HUES48 (cell line): ENCODE results near the gene CCDC146.
"Not testable (repeated sequence)": the region's sequence is repeated elsewhere in the genome, so short reads cannot be mapped to it uniquely, and the experiment has no call there.

ENCODE experiments used
- H3K27ac ChIP-seq: one replicate; pipeline ENCODE4 v1.7.0; 2013; ENCODE audit warnings: low read depth, low read length, inconsistent platforms
- H3K27me3 ChIP-seq: 2 replicates; pipeline ENCODE4 v1.6.1; 2013; ENCODE audit warnings: mild to moderate bottlenecking, low read length; ENCODE audit not compliant: control insufficient read depth, insufficient read depth
- H3K36me3 ChIP-seq: 2 replicates; pipeline ENCODE4 v1.6.1; 2013; ENCODE audit warnings: low read length; ENCODE audit not compliant: control insufficient read depth, insufficient read depth
- H3K4me1 ChIP-seq: 2 replicates; pipeline ENCODE4 v1.6.1; 2013; ENCODE audit warnings: mild to moderate bottlenecking, low read length; ENCODE audit not compliant: control insufficient read depth, insufficient read depth
- H3K4me3 ChIP-seq: 2 replicates; pipeline ENCODE4 v1.5.1; 2013; ENCODE audit warnings: mild to moderate bottlenecking, low read depth, low read length
- H3K9ac ChIP-seq: 2 replicates; pipeline ENCODE4 v1.6.1; 2013; ENCODE audit warnings: mild to moderate bottlenecking, low read depth, low read length, moderate library complexity
- H3K9me3 ChIP-seq: 2 replicates; pipeline ENCODE4 v1.6.1; 2013; ENCODE audit warnings: low read length; ENCODE audit not compliant: control insufficient read depth, insufficient read depth

Gene CCDC146

DNA sequence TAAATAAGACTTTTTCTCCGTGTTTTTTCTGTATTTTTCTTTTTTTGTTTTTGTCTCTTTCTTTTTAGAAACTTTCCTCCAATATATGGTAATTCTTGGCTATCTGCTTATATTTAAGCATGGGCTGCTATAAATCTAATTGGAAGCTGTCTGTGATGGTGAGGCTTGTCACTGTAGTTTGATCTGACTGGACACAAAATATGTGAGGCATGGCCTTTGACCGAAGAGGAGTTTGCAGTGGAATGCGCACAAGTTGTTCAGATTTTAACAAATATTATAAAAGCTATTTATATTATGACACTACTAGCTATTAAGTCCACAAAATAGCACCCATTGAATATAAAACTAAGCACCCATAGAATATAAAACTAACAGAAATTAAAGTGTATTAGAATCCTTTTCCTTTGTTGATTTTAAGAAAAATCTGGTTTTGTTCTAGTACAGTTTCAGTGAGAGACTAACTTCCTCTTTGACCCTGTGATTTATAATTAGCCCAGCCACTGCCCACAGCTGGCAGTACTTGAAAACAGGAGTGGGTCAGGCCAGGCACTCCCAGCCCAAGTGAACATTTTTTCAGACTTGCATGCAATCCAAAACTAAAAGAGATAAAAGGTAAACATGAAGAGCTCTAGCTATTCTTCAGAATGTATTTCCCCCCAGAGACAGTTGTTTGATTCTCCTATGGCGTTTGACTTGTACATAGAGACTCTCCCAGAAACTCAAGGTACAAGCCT, 147.1 kb downstream of the CCDC146 start:
- Histone ChIP-seq H3K27me3 (no peaks in the 10 kb centered on the region), H3K27ac (no peak overlapping the region), H3K9ac (no peak overlapping the region), H3K4me1 (no peaks in the 10 kb centered on the region), H3K9me3 (no peaks in the 10 kb centered on the region), H3K36me3 (no peaks in the 10 kb centered on the region), H3K4me3 (no peak overlapping the region)

DNA sequence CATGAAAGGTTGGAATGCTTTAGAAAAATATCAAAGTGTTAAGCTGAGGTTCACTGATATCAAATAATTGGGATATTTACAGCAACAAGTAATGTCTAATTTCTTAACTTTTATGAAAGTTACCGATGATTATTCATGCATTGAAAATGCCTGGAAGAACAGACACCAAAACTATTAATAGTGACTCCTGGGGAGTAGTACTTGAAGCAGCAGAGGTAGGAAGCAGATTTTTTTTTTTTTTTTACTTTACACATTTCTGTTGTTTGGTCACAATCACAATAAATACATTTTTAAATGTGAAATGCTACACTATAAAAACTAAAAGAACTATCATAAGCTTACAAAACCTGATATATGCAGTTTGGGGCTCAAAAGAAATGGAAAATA, 147.7 kb downstream of the CCDC146 start:
- H3K27ac ChIP-seq = no peak overlapping the region
- H3K4me1 ChIP-seq = no peaks in the 10 kb centered on the region
- H3K9me3 ChIP-seq = no peaks in the 10 kb centered on the region
- no peaks in the 10 kb centered on the region for H3K27me3 ChIP-seq
- H3K4me3 ChIP-seq = no peak overlapping the region
- no peaks in the 10 kb centered on the region for H3K36me3 ChIP-seq
- no peak overlapping the region for H3K9ac ChIP-seq

DNA sequence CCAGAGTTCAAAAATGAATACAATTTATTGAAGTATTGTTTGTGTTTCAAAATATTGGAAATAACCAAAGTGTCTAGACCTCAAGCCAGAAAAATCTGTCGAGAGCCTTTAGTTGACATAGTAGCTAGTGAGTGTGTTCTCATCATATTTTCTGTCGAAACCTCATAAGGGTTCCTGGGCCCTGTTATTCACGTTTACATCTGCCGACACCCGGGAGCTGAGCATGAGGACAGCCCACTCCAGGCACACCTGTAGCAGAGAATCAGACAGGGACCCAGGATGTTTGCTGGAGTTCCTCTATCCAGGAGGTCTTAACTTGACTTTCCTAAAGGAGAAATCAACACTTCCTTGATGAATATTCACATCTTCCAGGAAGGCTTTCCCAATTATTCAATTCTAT, 149.4 kb downstream of the CCDC146 start:
- no peaks in the 10 kb centered on the region for H3K9me3 ChIP-seq
- no peak overlapping the region for H3K9ac ChIP-seq
- H3K27ac ChIP-seq = no peak overlapping the region
- no peaks in the 10 kb centered on the region for H3K4me1 ChIP-seq
- H3K27me3 ChIP-seq = no peaks in the 10 kb centered on the region
- H3K4me3 ChIP-seq = no peak overlapping the region
- H3K36me3 ChIP-seq = no peaks in the 10 kb centered on the region

DNA sequence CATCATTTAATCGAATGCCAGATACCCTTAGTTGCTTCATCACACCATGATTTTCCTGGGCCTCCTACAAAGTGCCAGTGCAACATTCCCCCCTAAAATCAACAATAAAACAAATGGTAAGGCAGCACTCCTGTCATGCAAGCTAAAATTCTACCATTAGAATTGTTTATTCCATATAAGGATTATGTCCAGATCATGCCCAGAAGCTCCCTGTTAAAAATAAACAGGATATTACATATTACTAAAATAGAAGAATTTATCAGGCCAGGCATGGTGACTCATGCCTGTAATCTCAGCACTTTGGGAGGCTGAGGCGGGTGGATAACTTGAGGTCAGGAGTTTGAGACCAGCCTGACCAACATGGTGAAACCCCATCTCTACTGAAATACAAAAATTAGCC, 153.2 kb downstream of the CCDC146 start:
- H3K4me3 ChIP-seq, H3K9ac ChIP-seq, H3K4me1 ChIP-seq, H3K27ac ChIP-seq, H3K9me3 ChIP-seq, H3K36me3 ChIP-seq, H3K27me3 ChIP-seq: not testable (repeated sequence)

DNA sequence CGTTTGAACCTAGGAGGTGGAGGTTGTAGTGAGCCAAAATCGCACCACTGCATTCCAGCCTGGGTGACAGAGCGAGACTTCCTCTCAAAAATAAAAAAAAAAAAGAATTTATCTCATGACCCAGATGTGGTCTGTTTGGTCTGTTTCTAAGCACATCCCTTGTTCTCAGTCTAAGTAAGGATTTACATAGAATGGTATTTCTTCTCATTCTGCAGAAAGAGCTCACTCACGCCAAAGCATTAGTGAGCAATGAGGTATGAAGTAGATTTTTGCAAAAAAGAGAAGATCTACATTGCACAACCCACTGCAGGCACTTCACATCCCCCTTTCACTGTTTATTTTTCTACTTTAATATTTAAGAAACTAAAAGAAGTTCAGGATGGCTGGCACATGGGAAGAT, 153.7 kb downstream of the CCDC146 start:
- Histone ChIP-seq H3K36me3 (no peaks in the 10 kb centered on the region), H3K27ac (no peak overlapping the region), H3K27me3 (no peaks in the 10 kb centered on the region), H3K4me3 (no peak overlapping the region), H3K9ac (no peak overlapping the region), H3K4me1 (no peaks in the 10 kb centered on the region), H3K9me3 (no peaks in the 10 kb centered on the region)

DNA sequence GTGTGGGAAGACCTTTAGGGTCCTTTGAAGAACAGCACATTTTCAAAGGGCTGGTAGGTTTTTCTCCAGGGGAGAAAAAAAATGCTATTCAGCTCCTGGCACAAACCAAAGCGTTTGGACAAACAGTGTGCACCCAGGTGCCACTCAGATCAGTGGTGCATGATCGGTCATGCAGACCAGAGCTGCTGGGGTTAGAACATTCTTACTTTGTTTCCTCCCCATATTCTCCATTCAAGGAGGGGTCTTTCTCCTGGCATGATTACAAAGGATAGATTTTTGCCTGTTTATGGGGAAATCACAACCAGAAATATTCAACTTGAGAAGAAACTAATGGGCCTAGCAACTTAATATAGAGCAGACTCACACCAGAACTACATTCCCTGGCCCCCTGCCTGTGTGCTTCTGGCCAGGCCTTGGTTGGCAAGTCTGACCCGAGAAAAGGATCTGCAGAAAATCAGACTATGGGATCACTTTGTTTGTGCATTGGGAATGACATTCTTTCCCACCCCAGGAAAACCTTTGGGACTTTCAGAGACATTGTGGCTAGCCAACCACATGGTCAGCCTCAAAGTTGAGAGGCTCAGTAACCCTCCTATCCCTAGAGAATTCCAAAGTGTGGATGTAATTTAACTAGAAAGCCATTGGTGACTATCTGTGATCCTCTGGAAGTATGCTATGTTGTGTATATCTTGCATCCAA, 159.5 kb downstream of the CCDC146 start:
- Histone ChIP-seq H3K27me3 (no peaks in the 10 kb centered on the region), H3K27ac (no peak overlapping the region), H3K4me1 (no peaks in the 10 kb centered on the region)

DNA sequence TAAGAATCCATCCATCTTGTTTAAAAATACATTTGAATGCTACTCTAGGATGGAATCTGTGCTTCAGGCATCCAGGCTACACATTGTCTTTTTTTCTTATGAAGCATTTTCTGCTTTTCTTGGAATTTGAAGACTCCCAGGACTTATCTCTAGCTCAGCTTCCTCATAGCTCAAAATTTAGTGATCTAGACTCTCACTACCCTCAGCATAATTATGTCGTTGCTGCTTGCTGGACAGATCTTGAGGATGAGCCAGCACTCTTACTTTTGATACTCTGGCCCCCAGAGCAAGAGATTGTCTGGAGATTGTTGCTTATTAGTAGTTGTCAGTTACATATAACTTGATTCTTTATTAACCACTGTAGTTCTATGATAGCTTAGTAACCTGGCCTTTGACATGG, 160.5 kb downstream of the CCDC146 start:
- no peaks in the 10 kb centered on the region for H3K9me3 ChIP-seq
- H3K4me1 ChIP-seq = no peaks in the 10 kb centered on the region
- no peaks in the 10 kb centered on the region for H3K27me3 ChIP-seq
- no peak overlapping the region for H3K27ac ChIP-seq
- no peak overlapping the region for H3K4me3 ChIP-seq
- H3K36me3 ChIP-seq = no peaks in the 10 kb centered on the region
- H3K9ac ChIP-seq = no peak overlapping the region

More for the DNA sequence above, 159.5 kb downstream of the CCDC146 start:
- no peak overlapping the region for H3K9ac ChIP-seq
- H3K36me3 ChIP-seq = no peaks in the 10 kb centered on the region
- H3K9me3 ChIP-seq = no peaks in the 10 kb centered on the region
- H3K4me3 ChIP-seq = no peak overlapping the region

DNA sequence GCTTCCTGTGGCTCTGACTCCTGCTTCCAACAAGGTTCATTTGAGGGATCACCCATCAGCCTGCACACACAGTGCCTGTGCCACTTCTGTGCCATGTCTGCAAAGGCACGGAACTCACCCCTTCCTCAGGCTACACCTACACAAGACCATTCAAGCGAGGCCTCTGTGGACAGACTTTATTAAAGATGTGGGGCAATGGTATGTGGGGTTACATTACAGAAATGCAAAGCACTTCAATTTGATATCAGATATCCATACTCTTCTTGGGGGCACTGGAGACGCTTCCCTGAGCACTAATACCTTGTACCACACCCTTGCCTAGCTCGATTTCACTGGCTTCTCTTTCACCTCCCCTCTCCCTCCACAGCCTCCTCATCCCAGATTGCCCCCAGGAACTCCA, 161.6 kb downstream of the CCDC146 start:
- no peak overlapping the region for H3K9ac ChIP-seq
- H3K4me3 ChIP-seq = no peak overlapping the region
- H3K27ac ChIP-seq = no peak overlapping the region
- H3K4me1 ChIP-seq = no peaks in the 10 kb centered on the region
- H3K36me3 ChIP-seq = no peaks in the 10 kb centered on the region
- no peaks in the 10 kb centered on the region for H3K27me3 ChIP-seq
- no peaks in the 10 kb centered on the region for H3K9me3 ChIP-seq

DNA sequence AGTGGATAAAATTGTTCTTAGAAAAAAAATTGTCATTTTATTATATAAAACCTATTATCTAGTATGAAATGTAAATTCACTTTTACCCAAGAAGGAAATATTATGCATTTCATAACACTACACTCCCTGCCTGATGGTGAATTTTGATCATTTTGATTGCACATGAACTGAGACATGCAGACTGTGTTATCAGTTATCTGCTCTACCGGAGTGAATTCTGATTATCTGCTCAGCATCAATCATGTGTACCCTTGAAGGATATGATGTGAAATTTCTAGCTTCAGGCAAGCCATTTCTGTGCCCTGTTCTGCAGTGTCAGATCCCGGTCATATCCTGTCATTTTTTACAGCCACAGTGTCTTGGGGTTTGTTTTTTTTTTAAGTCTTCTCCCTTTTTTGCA, 162.2 kb downstream of the CCDC146 start:
- Histone ChIP-seq H3K36me3 (no peaks in the 10 kb centered on the region), H3K27me3 (no peaks in the 10 kb centered on the region), H3K27ac (no peak overlapping the region), H3K9me3 (no peaks in the 10 kb centered on the region), H3K4me3 (no peak overlapping the region), H3K9ac (no peak overlapping the region), H3K4me1 (no peaks in the 10 kb centered on the region)

DNA sequence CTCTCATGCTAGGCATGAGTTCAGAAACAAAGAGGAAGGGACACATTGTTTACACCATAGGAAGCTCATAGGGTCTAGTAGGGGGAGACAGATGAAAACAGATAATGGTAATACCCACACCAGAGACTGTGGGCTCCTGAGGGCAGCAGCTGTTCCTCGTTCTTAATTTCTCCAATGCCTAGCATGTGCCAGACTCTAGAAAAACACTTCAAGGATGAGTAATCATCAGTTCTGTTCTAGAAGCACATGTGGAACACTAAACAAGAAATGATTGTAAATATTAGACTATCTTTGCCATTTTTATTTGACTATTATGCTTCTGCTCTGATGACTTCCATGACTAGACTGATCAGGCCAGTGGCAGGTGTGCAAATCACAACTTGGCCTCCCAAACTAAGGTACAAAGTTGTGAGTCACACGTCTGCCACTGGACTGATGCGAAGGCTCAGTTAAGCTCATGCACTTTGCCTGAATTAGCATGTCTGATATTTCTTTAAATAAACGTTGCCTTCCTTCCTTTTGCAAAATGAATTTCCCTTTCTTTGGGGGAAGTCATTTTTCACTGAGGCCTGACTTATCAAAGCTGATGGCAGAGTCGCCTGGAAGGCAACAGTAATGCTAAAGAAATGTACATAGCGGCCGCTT, 166.4 kb downstream of the CCDC146 start:
- Histone ChIP-seq H3K36me3 (no peaks in the 10 kb centered on the region), H3K27ac (no peak overlapping the region), H3K4me3 (no peak overlapping the region), H3K9ac (no peak overlapping the region), H3K9me3 (no peaks in the 10 kb centered on the region), H3K4me1 (no peaks in the 10 kb centered on the region), H3K27me3 (no peaks in the 10 kb centered on the region)

DNA sequence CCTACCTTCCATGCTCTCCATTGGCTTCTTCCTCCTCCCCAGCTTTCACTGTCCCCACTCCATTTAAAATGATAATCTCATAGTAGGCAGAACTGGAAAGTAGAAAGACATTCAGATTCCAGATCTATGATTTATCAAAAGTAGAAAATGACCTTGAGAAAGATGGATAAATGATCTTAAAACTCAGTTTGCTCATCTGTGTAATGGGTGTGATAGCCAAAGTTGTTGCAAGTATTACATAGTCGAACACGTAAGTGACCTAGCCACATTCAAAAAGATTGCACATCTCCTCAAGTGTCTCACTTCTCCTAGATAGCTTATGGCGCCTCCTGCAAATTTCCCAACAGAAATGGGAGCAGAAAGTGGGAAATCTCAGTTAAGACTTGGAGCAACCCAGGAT, 167.0 kb downstream of the CCDC146 start:
- no peak overlapping the region for H3K4me3 ChIP-seq
- H3K9ac ChIP-seq = no peak overlapping the region
- H3K27ac ChIP-seq = no peak overlapping the region
- no peaks in the 10 kb centered on the region for H3K36me3 ChIP-seq
- no peaks in the 10 kb centered on the region for H3K27me3 ChIP-seq
- H3K9me3 ChIP-seq = no peaks in the 10 kb centered on the region
- no peaks in the 10 kb centered on the region for H3K4me1 ChIP-seq
